NCI-H82 treated with DMSO at 0.1 percent for 48 hours (cell line): ENCODE data around the gene RELCH.

ENCODE experiments used
- DNase-seq: peaks from one replicate; lab custom pipeline; 2025; ENCODE audit not compliant: unreplicated experiment; lab: John Stamatoyannopoulos, UW

The RELCH gene

DNA sequence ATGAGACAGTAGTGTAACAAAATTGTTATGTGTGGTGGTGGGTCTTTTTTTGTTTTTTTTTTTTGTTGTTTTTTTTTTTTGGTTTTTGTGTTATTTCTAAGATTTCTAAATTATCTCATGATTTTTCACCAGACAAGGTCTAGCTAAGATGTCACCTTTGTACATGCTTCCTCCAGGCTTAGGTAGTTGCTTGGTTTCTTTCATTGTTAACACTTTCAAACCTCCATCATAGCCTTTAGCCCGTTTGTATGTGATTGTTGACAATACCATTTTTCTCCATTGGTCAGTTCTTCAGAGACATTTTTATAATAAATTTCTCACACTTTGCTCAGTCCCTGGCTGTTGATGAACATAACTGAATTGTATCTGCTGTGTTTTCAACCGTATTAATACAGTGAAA is 2.2 kb downstream of the RELCH start:
- DNase-seq: no peak

DNA sequence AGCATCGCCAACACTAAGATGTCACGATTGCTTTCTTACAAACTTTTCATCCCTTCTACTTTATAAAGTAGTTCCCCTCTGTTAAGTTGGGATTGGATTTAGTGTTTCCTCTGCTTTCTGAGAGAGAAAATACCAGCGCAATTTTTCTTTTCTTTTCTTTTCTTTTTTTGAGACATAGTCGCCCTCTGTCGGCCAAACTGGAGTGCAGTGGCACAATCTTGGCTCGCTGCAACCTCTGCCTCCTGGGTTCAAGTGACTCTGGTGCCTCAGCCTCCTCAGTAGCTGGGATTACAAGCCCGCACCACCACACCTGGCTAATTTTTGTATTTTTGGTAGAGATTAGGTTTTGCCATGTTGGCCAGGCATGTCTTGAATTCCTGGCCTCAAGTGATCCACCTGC is 9.0 kb downstream of the RELCH start:
- no peak for DNase-seq

- DNase-seq: no peak
Measured at GRCh38 chr18:62196980-62197379, 9.9 kb downstream of the RELCH start.

GRCh38 chr18:62198259-62198658 is 11.2 kb downstream of the RELCH start:
- DNase-seq: no peak

- no peak for DNase-seq
Measured at GRCh38 chr18:62199629-62200028, 12.6 kb downstream of the RELCH start.

DNA sequence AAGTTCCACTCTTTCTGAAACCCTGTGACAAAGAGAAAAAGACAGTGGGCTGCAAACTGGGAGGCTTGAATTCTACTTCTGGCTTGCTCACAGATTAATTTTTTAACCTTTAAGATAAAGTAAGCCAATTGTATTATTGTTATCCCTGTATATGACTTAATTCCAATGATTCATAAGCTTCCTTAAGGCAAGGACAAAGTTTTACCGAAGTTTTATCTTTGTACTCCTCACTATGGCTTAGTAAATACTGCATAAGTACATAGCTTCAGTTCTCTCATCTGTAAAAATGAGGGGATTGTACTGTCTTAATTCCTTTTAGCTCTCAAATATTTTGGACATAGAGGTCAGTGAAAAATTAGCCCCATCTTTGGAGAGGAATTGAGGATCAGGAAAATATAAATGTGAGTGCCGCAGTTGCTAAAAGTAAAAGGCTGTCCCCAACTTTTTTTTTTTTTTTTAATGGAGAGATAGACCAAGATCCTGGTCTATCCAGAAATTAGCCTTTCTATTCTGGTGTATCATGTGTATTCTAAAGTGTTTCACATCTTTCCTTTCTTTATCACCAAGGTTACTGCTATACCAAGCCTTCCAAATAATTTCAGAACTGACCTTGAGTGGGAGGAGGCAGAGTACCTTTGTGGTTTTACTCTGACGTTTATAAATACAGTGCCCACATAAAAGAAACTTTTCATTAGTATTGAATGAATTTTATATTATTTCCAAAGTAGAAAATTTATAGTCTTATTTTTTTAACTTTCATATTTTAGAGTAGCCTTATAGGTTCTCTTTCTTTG is 13.3 kb downstream of the RELCH start:
- DNase-seq: no peak

DNA sequence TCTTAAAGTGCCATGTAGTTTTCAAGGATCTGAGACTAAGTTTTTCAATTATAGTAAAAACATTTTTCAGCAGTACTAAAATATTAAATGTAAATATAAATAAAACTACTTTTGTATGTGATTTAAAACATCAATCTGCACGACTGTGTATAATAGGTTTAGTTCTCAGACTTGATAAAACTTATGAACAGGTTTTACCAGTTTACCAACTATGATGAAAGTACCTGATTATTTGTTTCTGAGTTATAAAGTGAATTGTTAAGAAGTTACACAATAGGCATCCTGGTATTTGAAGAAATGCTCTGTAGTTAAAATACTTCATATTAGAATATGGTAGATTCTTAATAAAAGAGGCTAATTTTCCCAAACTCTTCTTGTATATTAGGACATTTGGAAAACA is 14.8 kb downstream of the RELCH start:
- no peak for DNase-seq

- no peak for DNase-seq
Measured at GRCh38 chr18:62205824-62206223, 18.8 kb downstream of the RELCH start.

DNA sequence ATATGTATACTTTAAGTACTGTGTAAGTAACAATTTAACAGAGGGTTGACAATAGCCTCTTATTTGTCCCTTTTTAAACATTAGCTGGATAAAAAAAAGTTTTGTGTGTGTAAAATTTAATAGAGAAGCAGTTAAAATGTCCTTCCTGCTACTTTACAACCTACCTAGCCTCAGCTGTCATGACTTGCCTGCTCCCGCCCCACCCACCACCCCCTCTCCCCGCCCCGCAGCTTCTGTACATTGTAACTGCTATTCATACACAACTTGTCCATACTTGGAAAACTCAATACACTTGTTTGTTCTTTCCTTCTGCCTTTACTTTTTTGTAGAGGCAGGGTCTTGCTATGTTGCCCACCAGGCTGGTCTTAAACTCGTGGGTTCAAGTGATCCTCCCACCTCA is 19.5 kb downstream of the RELCH start:
- no peak for DNase-seq

DNA sequence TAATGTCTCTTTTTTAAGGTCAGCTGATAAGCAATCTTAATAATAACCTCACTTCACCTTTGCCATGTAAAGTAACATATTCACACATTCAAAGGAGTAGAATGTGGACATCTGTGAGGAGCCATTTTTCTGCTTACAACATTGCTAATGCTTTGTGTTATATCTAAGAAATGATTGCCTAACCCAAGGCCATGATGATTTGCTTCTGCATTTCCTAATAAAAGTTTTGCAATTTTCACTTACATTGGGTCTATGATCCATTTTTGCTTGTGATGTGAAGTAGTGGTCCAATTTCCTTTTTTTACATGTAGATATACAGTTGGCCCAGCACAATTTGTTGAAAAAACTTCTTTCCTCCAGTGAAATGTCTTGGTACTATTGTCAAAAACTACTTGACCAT is 22.0 kb downstream of the RELCH start:
- no peak for DNase-seq

DNA sequence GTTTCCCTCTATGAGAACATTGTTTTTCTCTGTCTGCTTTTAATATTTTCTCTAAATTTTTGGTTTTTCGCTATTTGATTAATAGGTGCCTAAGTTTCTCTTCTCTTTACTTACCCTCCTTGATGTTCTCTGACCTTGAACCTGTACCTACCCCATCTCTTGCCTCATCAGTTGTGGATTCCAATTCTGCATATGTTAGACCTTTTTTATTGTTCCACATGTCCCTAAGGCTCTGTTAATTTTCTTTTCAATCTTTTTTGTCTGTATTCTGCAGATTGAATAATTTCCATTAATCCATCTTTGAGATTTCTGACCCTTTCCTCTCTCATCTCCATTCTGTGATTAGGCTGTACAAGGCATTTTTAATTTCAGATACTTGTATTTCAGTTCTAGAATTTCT is 23.1 kb downstream of the RELCH start:
- DNase-seq: no peak

DNA sequence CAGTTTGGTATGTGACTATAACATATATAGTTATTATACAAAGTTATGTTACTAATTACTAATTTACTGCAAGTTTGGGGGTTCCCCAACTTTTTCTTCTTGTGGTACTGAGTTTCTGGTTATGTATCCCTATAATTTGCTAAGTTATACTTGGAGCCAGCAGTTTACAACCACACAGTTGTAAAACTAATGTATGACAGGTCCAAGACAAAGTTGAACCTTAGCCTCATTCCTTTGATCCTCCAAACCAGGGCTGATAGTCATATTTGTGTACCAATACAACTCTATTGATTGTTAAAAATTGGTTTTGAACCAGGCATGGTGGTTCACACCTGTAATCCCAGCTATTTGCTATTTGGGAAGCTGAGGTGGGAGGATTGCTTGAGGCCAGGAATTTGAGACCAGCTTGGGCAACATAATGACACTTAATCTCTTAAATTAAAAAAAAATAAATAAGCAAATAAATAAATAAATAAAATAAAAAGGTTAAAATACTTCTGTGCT is 24.3 kb downstream of the RELCH start:
- no peak for DNase-seq

- no peak for DNase-seq
Measured at GRCh38 chr18:62214790-62215189, 27.7 kb downstream of the RELCH start.

DNA sequence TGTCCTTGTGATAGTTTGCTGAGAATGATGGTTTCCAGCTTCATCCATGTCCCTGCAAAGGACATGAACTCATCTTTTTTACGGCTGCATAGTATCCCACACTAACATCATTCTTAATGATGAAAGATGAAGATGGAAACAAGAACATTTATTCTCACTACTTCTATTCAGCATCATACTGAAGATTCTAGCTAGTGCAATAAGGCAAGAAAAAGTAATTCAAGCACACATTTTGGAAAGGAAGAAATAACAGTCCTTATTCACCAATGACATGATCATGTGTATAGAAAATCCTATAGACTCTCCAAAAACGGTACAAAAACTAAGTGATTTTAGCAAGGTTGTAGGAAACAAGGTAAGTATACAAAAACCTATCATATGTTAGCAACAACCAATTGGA is 37.2 kb downstream of the RELCH start:
- no peak for DNase-seq

DNA sequence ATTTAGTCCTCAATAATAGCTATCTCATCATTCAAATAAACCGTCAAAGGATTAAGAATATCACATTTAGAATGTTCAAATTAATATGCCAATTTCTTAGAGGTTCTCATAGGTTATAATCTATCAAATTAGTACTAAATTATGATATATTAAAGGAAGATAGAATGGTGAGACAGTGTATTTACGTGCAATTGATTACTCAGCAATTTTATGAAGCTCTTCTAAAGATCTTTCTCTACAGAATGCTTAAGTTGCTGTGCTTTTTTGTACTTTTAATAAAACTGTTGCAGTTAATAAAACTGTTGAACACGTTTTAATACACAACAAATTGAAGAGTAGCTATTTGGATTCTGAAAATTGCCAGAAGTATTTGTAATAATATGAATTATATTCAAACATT is 39.0 kb downstream of the RELCH start:
- DNase-seq: no peak

GRCh38 chr18:62236252-62236651 is 49.2 kb downstream of the RELCH start:
- DNase-seq: no peak

GRCh38 chr18:62239475-62239874 is 52.4 kb downstream of the RELCH start:
- no peak for DNase-seq

DNA sequence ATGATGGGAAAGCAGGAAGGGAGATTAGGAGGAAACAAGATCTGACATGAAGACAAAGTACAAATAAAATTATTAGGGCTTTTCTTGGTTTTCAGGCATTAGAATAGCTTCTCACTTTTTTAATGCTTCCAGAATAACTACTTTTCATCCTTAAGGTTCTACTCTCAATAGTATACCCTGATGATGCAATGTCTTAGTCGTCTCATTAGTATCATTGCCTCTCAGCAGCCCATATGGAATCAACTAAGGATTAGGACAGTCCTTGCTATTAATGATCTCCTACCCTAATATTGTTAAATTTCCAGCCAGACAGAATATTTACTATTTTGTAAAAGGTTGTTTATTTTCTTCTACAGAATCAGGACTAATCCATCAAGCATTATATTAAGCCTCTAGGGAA is 55.9 kb downstream of the RELCH start:
- DNase-seq: no peak

GRCh38 chr18:62245177-62245576 is 58.1 kb downstream of the RELCH start:
- DNase-seq: no peak

DNA sequence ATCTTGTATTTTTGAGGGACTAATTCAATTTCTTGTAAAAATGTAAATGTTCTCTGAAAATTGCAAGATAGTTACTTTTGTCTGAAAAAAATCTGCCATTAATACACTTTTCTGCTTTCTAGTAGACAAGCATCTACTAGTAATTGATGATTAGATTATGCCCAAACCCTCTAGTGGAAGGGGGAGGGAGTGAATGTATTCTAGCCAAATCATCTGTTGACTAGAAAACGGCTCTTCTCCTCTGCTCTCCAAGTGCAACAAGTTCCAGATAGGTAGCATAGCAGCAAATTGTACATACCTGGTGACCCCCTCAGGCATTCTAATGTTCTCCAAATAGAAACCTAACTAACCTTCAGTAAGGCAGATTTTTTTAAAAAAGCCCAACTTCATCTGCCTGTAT is 58.6 kb downstream of the RELCH start:
- no peak for DNase-seq

GRCh38 chr18:62248313-62248712 is 61.3 kb downstream of the RELCH start:
- no peak for DNase-seq

- DNase-seq: peak; percentile 11
Measured at GRCh38 chr18:62249478-62250097, 62.5 kb downstream of the RELCH start.

DNA sequence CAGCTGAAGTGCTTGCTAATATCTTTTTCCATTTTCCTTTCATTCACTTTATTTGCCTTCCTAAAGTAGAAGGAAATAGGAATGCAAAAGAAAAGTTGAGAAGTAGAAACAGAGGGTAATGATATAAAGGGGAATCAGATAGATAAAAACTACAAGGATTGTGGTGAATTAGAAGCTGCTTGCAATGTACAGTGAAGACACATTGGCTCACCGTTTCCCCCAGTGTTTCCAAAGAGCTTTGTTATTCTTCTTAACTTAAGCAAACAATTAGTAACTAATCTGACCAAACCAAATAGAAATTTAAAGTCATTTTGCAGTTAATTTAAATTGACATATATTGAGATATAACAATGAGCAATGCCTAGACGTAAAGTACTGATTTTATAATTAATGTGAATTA is 63.4 kb downstream of the RELCH start:
- DNase-seq: no peak
